Breast epithelium (tissue), 3 donors: ENCODE data around the gene ATP2B2.

Source experiments
- CTCF ChIP-seq, 3 donors: fragments of 450-650 bp; IDR thresholded peaks; one replicate each; pipeline ENCODE4 v1.5.1; 2016 to 2017; ENCODE audit warnings: antibody characterized with exemption in 3 of 3, mild to moderate bottlenecking in 3 of 3, moderate library complexity in 3 of 3
- POLR2A ChIP-seq: fragments of 450-650 bp; IDR thresholded peaks from one replicate; pipeline ENCODE4 v1.6.1; 2016; ENCODE audit warnings: antibody characterized with exemption, mild to moderate bottlenecking, moderate library complexity
- POLR2AphosphoS5 ChIP-seq, 3 donors: sonication (generic); formaldehyde crosslinking; IDR thresholded peaks; one replicate each; pipeline ENCODE4 v1.6.1; 2017; ENCODE audit warnings: antibody characterized with exemption in 3 of 3

DNA sequence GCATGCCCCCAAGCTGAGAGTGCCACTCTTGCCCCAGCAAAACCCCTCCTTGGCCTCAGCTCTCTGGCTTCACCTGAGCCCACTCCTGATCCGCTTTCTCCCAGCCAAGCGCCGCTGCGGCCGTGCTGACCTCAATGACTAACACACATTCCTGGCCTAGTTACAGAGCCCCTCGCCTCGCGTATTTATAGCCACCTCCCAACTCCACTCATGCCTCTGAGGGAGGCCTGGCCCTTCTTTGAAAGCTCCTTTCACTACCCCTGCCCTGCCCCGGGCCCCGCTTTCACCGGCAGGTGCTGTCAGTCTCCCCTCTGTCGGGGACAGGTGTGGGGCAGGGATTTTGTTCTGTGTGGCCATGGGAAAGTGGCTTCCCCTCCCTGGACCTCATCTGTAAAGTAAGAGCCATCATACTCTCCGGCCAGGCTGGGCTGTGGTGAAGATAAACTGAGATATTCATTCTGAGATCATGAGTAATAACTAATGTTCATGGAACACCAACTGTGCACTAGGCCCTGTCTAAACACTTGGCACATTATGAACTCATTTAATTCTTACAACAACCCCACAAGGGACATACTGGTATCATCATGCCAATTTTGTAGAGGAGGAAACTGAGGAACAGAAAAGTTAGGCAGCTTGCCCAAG lies 13.2 kb upstream of the ATP2B2 start:
- no peak for TF ChIP-seq CTCF (IDR thresholded peaks at IDR 0.05)
- TF ChIP-seq POLR2A: no peak
- TF ChIP-seq POLR2AphosphoS5 (IDR thresholded peaks at IDR 0.05): no peak
